Activated effector memory CD4-positive, alpha-beta T cell treated with anti-CD3 and anti-CD28 coated beads, Interleukin-2, amount 50 U/mL, for 16 hours (primary cell): ENCODE measurements around the gene FBF1.

Source experiments
- DNase-seq: peaks from one replicate; pipeline ENCODE4 v3.0.0-alpha.2; 2020

Gene FBF1

DNA sequence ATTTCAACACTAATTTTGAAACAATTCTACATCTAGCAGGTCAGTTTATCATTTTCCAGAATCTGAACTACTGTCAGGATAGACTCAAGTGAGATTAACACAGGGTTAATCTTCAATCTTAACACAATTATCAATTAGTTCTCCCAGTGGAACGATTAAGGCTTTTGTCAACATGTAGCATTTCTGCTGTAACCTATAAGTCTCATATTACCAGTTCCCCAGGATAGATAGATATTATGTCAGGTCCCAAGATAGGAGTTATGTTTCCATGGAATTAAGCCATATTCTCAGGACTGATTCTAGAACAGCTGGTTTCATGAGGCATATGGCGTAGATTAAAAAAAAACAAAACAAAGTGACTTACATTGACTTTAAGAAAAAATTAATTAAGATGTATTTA is 4.4 kb upstream of the FBF1 start:
- no peak for DNase-seq

DNA sequence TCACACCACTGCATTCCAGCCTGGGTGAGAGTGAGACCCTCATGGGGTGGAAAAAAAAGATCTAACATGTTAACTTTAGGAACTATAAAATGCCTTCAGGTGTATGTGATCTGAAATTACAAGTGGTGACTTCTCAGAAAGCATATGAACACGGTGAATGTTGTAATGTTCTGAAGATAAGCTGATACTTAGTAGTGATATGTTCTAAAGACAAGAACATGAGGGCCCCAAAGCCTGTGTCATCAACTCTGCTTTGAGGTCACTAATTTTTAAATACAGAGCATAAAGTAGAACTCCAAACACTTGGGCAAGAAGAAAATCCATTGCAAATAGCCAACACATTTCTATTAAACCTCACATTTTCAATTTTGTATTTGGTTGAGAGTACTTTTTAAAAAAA is 2.6 kb upstream of the FBF1 start:
- DNase-seq: no peak

DNA sequence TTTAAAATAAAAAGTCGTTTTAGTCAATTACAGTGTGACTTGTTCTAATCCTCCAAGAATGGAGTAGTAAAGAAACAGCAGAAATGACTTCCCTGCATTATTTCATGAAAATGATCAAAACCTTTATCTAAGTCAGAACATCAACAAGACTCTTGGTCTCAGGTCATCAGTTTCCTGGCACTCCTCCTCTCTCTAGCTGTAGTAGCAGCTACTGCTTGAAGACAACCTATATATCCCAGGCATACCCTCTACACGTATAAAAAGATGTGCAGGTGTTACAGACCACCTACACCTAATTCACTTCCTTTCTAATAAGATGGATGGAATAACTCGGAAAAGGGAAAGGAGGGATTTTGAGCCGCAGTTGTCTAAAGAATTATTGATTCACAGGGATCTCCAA is 1.6 kb upstream of the FBF1 start:
- no peak for DNase-seq

DNA sequence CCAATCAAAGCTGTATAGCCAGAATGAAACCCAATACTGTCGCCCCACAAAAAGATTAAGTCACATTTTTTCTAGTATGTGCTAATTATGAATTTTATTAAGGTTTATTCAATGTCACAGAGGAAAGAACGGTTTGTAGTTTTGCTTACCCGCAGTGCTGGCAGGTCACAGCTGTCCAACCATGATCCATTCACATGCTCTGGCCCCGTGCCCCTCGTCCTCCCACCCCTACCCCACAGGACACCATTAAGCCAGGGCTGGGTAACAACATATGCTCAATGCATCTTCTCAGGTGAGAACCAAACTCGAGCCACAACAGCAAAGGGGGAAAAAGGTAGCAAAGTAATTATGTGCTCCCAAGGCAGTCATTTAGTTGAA is 589 bp upstream of the FBF1 start:
- DNase-seq: no peak

DNA sequence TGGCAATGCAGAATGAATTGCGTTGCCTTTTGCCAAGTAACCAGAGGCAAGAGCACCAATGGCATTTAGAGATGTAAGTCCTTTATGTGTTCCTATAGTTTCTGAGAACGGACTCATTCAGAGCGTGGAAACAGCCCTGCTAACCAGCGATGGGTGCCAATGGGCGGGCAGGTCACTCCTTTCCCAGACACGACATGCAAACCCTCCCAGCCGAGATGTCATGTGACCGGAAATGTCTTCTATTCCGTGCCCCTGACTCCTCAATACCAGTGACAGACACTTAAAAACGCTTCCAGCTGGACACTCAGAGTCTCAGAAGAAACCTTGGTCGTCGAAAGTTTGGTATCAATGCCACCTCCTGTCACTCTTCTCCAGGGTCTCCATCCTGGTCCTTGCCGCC is 3.2 kb downstream of the FBF1 start:
- DNase-seq: no peak

DNA sequence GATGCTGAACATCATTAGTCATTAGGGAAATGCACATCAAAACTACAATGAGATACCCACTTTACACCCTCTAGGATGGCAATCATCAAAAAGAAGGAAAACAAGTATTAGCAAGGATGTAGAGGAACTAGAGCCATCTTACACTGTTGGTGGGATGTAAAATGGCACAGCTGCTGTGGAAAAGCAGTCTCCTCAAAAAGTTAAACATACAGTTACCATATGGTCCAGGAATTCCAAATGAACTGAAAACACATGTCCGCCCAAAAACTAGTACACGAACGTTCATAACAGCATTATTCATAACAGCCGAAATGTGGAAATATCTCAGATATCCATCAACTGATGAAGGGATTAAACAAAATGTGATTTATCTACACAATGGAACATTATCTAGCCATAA is 7.0 kb downstream of the FBF1 start:
- no peak for DNase-seq

DNA sequence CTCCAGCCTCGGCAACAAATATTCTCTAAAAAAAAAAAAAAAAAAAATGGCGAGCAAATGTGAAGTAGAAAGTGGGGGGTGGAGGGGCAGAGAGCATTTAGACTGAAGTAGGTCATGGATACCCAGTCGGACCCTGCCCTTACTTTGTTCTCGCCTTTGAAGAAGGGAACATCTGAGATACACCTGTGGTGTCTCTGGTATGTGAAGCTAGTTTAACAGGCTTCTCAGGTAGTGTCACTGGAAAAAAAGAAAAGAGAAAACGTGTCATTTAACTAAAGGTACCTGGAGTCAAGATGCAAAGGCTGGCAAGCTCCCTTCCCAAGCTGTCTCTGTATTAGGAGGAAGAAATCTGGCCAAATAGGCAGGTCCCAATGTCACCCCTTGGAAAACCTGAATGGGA is 8.0 kb downstream of the FBF1 start:
- no peak for DNase-seq

DNA sequence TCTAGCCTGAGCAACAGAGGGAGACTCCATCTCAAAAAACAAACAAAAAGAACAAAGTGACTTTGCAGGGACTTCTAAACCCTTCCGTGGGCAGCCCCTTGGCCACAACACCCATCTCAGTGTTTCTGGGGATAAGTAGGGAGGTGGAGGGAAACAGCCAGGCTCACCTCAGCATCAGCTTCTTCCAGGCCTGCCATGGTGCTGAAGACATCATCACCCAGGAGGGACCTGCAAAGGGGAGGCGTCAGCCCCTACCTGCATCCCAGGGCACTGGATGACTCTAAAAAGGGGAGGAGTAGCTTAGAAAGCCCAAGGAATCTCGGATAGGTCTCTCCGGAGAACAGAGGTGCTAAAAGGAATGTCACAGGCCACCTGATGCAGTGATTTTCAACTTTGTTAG is 9.8 kb downstream of the FBF1 start:
- no peak for DNase-seq

DNA sequence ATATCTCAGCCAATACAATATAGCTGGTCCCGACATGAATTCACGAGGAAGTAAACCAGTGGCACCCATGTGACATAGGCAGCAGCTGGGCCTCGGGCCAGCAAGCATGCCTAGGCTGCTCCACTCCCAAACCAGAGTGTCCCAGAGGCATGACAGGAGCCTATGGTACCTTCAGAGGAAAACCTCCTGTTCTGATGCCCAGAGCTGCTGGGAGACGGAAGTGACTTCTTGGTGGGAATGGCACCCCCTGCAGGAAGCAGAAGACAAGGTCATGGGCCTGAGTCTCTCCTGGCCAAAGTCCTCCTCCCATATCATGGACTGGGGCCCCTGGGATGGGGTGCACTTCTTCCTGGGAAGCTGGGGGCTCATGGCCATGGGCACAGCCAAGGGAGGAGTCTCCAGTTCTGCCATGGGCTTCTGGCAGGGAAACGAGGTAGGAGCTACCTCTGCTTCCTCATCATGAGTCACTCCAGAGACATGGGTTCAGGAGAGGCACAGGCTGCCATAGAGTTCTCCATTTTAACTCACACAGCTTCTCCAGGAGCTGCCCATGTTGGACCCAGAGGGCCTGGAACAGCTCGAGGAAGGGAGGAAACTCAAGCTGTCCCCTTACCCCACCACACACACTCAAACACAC is 13.4 kb downstream of the FBF1 start:
- DNase-seq: no peak

DNA sequence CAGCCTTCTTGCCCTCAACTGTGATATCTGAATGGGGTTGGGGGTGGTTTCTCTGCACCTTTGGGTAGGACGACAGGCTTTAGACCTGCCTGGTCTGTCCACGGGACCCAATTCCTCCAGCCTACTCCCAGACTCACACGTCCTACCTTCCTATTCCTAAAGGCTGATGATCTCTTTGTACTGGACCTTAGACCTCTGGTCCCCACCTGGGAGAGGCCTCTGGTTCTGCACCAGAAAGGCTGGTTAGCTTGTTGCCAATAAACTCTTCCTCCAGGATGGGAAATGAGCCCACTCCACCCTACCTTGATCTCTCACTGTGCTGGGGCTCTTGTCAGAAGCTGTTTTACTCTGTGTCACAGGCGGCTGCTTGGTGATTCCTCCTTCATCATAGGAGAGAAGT is 14.4 kb downstream of the FBF1 start:
- no peak for DNase-seq

DNA sequence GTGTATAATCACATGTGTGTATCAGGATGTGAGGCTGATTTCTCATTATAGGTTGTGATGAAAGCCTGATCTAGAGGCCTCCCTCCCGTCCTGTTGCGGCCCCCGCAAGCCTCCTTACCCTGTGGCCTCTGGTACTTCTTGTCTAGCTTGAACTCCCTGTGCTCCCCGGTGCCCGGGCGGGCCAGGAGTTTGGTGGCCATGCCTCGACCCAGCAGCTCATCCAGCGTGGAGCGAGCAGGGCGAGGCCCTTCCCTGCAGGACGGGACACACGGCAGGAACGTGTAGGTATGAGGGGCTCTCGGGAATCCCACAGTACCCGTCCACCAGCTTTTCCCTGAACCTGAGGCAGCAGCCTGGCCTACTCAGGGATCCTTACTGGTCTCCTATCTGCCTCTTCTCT is 14.9 kb downstream of the FBF1 start:
- no peak for DNase-seq

DNA sequence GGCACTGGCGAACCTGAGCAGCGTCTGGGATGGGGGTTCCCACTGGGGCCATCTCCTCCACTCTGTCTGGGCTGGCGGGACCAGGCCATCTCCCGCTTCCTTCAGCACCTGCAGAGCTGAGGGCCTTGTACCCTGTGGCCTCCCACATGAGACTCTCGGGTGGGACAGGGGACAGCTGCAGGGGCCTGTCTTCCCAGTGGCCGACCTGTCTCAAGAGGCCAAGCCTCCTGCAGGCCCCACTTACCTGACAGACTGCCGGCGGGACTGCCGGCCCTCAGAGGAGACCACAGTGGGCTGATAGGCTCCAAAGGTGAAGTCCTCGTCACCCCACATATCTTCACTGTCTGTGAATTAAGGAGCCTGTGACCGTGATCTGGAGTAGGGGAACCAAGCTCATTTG is 15.7 kb downstream of the FBF1 start:
- DNase-seq: no peak

DNA sequence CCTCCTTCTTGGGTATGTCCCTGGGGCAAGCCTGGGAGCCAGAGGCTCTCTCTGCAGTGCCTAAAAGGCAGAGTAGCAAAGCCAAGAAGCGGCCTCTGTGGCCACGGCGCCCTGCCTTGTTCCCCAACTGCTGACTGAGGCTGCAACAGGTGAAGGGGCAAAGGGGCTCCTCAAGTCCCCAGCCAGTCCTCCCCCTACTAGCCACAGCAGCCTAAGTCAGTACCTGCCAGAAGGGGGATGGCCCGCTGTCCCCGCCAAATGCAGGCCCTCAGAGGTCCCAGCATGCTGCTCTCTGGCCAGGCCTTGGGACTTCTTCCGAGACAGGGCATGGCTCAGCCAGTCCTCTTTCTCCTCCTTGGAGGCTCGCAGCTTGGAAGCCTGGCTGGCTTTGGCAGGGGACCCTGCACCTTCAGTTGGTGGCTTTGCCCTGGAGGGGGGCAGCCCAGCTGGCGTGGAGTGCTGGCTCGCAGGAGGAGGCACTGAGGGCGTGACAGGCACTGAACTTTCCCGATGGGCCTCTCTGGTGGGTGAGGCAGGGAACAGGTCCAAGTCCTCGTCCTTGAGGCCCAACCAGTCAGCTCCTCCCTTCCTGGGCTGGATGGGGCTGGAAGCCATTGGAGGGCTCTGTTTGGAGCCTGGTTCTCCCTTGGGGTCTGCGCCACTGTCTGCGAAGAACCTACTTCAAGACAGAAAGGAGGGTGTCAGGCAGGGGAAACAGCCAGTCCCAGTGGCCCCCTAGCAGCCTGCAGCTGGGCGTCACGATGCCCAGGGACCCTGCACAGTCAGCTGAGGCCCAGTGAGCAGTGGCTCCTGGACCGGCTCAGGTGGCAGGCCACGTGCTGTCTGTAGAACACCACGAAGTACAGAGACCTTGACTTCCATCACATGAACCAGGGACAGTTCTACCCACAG is 17.6 kb downstream of the FBF1 start:
- DNase-seq: no peak

DNA sequence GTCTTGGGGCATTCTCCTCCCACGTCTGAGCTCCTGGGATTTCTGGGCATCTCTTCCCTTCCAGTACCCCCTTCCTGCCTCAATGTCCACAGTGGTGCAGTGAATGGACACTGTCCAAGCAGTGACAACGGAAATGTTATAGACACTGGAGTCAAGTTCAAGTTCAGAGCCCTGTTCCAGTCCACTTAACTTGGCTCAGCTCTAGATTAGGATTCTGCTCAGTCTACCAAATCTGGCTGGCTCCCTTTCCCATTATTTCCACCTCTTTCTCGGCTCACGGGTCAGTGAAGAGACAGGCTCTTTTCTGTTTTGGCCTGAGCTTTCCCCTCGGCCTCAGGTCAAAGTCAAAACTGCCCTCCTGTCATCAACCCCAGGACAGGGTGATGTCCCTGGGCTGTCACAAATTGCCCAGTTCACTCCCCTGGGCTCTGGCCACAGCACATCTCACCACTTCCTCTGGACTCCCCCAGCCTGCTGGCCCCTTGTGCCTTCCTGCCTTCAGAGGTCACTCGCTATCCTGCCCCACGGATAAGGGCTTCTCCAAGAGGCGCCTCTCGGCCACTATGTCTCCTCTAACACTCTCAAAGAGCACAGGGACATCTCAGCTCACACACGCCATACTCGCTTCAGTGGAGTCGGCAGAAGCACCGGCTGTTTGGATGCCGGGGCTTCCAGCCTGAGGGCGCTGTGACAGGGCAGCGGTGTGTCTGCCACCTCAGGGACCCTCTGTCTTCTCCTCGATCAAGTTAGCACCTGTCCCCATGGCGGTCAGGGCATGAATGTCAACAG is 18.5 kb downstream of the FBF1 start:
- no peak for DNase-seq

DNA sequence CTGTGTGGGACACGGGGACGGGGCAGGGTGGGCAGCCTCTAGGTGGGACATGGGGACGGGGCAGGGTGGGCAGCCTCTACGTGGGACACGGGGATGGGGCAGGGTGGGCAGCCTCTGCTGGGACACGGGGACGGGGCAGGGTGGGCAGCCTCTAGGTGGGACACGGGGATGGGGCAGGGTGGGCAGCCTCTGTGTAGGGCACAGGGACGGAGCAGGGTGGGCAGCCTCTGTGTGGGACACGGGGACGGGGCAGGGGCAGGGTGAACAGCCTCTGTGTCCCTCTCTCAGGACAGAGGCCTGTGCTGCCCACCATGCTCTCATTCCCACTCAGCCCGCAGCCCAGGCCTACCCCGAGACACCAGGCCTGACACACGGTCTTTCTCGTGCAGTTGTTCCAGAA is 19.2 kb downstream of the FBF1 start:
- no peak for DNase-seq

DNA sequence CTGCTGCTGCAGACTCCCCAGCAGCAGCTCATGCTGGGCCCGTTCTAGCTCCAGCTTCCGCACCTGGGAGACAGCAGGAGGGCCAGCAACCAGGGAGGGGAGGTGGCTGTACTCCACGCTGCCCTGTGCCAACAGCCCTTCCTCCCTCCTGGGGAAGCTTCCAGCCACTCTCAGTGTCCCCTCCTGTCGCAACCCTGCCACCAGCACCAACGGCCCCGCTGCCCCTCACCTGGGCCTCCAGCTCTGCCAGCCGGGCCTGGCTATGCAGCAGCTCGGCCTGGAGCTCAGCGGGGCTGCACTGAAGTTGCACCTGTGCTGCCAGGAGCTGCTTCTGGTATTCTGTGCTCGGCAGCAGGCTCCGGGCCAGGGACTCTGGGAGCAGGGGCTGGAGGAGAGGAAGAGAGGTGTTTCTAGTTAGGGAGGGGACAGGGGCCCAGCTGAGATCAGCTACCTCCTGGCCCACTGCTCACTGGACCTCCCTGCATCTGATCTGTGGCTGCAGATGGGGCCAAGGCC is 20.7 kb downstream of the FBF1 start:
- DNase-seq: no peak

DNA sequence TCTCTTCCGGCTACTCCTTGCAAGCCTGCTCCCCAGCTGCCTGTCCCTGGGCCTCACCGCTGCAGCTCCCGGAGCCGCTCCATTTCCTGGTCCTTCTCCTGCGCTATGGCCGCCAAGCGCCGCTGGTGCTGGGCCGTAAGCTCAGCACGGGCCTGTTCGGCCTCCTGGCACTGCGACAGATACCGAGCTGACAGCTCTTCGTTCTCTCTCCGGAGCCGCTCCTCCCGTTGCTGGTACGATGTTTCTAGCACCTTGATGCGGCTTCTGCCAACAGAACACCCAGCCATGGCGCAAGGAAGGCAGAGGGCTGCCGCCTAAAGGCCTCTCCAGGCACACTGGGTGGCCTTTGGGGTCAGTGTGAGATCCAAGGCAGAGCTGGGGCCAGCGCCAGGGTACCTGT is 21.2 kb downstream of the FBF1 start:
- no peak for DNase-seq

DNA sequence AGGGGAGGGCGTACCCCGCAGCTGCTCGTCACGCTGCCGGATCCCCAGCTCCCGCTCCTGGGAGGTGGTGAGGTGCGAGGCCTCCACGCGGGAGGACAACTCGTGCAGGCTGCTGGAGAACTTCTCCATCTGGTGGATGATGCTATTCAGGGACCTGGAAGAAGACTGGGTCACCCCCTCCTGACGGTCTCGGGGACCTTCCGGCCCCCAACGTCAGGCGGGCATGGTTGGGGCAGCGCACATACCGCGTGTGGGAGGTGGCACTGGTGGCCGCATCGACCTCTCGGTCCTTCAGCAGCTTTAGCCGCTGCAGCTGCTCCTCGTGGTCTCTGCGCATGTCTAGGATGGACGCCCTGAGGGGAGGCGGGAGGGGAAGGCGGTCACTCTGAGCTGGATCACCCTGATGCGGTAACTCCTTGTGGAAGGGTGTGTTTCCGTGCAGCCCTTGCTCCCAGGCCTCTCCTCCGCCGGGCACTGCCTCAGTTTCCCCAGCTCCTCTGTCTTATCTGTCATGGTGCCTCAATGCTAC is 22.9 kb downstream of the FBF1 start:
- DNase-seq: no peak

DNA sequence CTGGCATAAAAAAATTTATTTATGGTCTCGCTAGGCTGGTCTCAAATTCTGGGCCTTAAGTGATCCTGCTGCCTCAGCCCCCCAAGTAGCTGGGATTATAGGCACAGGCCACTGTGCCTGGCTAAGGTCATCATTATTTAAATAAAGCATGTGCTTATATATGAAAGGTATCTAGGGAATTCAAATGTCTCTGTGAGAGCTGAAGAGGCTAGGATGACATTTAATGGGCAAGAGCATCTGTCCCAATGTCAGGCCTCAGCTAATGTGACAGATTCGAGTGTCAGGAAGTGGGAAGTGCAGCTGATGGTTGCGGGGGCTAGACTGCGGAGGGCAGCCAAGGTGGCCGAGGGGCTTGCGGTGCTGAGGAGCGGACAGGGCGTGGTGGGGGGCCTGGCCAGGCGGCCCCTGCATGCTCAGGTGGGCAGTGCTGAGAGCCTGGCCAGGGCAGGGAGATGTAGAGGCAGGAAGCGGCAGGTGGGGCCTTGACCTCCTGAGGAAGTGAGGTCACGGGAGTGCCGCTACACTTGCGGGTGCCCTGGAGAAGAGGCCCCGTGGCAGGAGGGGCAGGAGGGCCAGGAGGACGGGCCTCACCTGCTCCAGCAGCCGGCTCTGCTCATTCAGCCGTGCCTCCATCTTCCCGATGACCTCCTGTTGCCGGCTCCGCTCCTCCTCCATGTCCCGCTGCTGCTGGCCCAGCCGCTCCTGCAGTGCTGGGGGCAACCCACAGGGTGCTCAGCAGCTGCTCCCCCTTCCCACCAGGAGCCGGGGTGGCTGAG is 23.5 kb downstream of the FBF1 start:
- no peak for DNase-seq

DNA sequence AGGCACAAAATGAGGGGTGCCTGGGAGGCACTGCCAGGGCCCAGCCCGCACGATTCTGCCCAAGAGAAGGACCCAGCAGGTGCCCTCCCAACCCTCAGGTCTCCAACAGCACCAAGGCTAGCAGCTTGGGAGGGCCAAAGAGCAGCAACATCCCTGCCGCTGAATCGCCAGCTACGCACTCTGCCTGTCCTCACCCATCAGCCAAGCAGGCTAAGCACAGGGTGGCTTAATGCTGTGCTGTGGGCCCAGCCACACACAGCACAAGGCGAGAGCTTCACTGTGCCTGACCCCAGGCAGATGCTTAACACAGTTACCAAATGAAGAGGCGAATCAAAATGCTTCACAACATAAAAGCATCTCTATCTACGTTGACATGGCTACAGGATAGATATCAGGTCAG is 25.6 kb downstream of the FBF1 start:
- DNase-seq: no peak

DNA sequence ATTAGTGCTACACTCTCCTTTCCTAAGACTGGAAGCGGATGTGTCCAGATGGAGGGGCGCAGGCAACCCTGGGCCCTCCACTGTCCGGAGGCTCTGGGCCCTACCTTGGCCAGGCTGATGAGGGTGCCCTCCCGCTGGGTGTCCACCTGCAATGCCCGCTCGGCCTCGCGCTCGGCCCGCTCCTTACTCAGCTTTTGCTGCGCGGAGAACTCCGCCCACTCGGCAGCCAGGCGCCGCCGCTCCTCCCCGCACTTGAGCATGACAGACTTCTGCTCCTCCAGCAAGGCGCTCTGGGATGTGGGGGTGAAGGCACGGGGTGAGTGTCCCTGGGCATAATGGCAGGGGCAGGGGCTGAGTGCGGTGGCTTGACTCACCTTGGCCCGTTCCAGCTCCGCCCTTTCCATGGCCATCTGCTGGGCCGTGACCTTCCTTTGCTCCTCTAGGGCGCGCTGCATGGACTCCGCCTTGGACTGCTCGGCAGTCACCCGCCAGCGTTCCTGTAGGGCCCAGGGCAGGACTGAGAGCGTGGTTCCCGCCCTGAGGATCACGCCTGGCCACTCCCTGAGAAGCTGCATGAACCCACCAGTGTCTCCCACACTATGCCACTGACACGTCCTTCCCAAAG is 26.1 kb downstream of the FBF1 start:
- DNase-seq: no peak

DNA sequence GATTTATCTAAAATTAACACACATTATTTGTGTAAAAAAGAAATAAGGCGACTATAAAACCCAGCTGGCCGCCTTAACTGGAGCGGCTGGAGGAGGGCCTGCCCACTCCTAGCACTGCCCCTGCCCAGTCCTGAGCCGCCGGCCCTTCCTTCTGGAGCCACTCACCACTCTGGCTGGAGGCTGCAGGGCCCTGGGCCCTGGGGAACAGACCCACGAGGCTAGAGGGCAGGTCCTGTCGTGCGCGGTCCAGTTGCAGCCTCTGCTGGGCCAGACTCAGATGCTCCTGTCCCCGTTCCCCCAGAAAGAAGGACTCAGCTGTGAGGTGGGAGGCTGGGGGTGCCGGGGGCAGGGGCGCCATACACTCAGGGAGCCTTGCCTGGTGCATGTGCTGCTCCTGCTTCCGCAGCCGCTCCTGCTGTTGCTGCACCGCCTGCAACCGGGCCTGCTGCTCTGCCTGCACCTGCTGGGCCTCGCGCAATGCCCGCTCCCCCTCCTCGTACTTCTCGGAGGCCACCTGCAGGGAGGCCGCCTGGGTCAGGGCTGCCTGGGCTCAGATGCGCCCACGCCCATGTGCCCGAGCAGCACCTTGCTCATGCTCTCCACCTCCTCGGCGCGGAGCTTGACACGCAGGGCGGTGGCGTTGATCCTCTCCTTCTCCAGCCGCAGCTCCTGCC is 27.2 kb downstream of the FBF1 start:
- DNase-seq: no peak
